Gastroesophageal sphincter (tissue), 3 donors: ENCODE results near the gene AIG1.

Experiments used
- CTCF ChIP-seq, 4 experiments: fragments of 200-600 bp in 2 of 4; fragments of 450-650 bp in 2 of 4; sonication (generic) in 1 of 4; IDR thresholded peaks; one replicate each; pipeline ENCODE4 v1.5.1; 2017 to 2019; ENCODE audit warnings: antibody characterized with exemption in 4 of 4, mild to moderate bottlenecking in 2 of 4, moderate library complexity in 2 of 4
- EP300 ChIP-seq: sonication (generic); formaldehyde crosslinking; IDR thresholded peaks from one replicate; pipeline ENCODE4 v1.6.1; 2017; ENCODE audit warnings: antibody characterized with exemption, mild to moderate bottlenecking
- POLR2AphosphoS5 ChIP-seq: sonication (generic); formaldehyde crosslinking; IDR thresholded peaks from one replicate; pipeline ENCODE4 v1.6.1; 2017; ENCODE audit warnings: antibody characterized with exemption

GRCh38 chr6:143063631-143064030 lies 2.9 kb downstream of the AIG1 start:
- no peak for TF ChIP-seq CTCF (IDR thresholded peaks at IDR 0.05)
- no peak for TF ChIP-seq EP300
- TF ChIP-seq POLR2AphosphoS5 = no peak
